ENCODE data around the gene RTN4RL1.
"Not testable (repeated sequence)": the region's sequence is repeated elsewhere in the genome, so short reads cannot be mapped to it uniquely, and the experiment has no call there.

The RTN4RL1 gene

DNA sequence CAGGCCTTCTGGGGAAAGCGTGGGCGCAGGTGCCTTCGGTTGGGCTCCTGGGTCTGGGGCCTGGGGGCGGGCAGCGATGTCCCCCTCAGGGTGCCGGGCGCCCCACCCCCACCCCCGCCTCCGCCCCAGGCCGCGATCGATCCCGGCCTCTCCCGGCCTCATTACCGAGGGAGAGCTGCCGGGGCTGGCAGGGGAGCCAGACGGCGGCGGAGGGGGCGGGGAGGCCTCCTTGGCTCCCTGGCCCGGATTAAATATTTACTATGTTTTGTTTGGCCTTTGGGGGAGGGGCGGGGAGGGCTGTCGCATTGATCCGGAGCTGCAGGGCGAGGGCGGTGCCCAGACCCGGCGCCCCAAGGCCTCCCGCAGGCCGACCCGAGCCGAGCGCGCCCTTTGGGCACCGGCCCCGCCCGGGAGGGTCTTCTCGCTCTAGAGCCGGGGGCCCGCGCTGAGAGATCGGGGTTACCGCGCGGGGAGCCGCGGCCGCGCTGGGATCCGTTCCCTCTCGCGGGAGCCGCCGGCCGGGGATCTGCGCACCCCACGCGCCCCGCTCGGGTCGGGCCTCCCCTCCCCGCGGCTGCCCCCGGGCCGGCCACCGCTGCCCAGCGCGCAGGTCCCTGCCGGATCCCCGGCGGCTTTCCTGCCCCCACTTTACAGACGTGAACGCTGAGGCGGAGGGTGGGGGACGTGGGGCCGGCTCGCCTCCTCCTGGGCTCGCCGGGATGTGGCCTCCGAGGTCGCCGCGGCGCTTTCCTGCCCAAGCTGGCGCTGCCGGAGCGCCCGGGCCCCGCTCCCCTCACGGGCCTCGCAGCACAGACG, 27.0 kb downstream of the RTN4RL1 start:
- DNase-seq = no peak

DNA sequence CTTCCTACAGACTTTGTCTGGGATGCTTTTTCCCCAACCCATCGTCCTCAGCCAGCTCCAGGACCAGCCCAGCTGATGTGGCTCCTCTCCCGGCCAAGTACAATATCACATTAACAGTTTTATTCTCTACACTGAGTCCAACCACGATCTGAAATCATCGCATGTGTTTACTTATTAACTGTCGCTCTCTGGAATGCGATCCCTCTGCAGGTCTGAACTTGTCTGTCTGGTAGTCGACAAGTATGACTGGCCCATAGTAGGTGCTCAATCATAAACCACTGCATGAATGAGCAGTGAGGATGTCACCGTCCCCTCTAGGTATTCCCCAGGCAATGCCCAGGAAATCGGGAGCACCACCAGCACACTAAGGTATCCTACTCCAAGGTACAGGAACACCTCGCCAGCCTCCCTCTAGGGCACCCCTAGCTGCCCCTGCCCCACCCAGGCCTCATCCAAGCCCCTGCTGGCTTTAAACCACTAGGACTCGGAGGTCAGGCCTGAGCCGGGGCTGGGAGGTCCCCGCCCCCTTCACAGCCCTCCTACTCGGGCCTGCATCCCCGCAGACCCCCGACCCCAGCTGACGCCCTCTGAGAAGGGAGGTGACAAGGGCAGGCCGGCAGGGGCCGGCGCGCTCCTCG, 27.7 kb downstream of the RTN4RL1 start:
- no peak for DNase-seq

DNA sequence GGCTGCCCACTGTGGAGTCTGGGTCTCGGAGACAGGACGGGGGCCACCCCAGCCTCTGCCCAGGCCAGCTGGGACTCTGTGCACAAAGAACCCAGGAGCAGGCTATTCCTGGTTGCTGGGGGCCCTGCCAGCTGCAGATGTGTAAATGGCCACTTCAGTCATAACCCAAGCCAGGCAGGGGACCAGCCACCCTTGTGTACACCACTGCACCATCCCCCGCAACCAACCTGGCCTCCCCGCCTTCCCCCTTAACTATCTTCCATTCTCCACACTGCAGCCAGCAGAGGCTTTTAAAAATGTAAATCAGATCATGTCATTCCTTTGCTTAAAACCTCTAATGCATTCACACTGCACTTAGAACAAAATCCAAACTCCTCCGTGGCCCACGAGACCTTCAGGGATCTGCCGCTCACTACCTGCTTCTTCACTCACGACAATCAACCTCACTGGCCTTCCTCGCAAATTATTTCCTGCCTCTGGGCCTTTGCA, 28.3 kb downstream of the RTN4RL1 start:
- no peak for DNase-seq

DNA sequence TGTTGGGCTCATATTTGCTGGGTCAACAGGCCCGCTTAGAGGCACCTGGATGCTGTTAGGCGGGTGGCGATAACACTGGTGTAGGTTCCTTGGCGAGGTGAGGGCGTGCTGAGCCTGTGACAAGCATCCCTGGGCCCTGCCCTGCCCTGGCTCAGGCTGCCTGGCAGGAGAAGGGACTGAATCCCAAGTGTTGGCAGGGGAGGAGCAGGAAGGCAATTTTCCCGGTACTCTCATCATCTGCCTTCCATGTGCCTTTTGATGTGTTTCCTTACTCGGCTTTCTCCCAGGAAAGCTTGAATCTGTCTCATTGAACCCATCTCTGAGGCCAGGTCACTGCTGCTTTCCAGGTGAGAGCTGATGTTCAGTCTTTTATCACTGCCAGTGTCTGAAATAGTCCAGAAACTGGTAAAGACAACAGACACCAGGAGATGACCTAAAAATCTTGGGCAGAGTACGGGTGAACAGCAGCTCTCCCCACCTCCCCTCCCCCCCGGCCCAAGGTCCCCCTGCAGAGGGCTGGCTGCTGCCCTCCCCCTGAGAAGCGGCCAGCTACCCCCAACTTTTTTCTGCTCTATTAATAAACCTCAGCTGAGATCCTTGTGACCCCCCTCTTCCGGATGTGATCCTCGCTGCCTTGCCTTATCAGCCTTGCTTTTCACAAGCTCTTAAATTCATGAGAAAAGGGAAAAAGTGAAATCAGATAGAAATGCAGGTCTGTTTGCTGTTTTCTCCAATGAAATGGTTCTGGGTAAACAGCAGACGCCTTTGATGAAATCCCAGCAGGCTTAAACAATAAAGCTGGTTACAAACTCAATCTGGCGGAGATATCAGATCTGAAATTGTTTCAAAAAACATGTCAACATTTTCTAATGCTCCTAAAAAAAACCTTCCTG, 29.0 kb downstream of the RTN4RL1 start:
- no peak for DNase-seq

DNA sequence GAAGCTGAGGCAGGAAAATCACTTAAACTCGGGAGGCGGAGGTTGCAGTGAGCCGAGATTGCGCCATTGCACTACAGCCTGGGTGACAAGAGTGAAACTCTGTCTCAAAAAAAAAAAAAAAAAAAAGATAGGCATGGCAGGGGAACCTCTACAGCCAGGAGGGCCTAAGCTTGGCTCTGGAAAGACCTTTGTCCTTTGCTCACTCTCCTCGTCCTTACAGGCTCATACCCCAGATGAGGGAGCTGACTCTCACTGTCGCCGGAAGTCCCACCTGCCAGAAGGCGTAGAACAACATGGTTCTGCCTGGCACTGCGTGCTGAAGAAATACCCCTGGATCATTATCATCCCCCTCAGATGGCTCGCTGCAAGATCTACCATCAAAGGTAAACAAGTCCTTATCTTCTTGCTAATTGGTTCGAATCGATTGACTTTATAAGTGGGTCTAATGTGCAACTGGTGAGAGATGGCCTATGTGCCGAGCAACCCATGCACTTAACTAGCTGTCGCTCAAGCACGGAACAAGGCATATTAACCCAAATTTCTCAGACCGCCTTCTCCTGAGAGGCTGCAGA, 29.7 kb downstream of the RTN4RL1 start:
- DNase-seq = no peak

DNA sequence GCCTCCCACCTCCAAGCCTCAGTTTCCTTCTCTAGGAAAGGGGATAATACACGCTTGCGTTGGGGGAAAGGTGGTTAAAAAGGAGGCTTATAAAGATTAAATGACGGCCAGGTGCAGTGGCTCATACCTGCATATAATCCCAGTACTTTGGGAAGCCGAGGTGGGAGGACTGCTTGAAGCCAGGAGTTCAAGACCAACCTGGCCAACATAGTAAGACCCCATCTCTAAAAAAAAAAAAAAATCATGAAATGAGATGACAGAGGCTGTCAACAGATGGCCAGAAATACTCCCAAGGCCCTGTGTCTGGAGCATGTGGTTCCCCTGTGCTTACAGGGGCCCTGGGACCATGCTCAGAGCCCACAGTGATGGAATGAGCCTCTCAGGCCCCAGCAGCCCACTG, 30.4 kb downstream of the RTN4RL1 start:
- DNase-seq = no peak

DNA sequence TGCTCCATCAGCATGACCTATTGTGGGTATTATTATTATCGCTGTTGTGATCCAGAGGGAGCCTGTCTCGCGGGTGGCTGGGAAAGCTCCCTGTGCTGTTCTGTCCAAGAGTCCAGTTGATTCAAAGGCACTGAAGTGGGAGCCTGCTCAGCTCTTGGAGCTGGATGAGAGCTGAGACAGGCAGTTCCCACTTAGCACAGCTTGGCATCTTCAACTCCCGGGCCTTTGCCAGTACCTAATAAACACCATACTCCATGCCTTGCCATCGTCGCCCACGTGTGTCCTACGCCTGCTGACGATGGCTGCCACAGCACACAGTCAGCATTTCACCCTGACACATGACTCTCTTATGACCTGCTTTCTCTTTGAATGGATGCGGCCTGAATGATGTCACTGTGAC, 32.6 kb downstream of the RTN4RL1 start:
- no peak for DNase-seq

DNA sequence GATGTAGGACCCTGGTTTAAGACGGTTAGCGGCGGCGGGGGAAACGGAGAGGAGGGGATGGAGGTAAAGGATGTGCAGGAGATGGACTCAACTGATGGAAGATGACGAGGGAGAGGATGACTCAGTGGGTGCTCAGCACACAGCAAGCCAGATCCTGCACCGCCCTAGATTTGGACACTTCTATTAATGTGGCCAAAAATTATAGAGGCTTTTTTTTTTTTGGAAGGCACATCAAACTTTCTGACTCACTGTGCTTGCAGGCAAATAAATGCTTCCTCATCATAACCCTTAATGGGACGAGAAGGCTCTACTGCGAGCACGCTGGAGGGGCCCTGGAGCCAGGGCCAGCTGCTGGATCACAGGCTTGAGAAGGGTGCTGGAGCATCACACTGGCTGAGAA, 36.0 kb downstream of the RTN4RL1 start:
- no peak for DNase-seq

DNA sequence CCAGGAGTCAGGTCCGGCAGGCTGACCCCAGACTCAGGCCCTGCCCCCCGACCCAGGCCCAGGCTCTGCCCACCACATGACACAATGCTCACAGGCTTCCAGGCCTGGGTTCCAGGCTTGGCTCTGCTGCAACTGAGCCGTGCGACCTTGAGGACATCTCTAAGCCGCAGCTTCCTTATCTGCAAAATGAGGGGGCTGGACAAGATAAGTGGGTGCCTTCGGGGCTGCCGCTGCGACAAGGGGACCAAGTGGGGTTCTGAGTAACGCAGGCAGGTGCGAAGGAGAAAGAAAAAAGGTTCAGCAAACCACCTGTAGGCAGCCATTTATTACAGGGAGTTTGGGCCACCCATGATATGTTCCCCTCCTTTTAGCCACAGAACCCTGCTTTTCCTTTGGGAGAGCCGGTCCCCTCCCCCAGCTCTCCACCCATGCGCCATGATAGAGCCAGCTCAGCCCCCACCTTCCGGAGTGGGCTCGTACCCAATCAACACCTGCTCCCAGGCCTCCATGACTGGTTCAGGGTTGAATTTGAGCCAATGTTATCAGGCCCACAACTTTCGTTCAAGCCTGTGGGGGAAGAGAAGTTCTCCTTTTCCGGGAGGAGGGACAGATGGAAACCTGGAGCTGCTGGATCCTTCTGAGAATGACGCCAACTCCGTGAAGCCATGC, 38.2 kb downstream of the RTN4RL1 start:
- DNase-seq = no peak

DNA sequence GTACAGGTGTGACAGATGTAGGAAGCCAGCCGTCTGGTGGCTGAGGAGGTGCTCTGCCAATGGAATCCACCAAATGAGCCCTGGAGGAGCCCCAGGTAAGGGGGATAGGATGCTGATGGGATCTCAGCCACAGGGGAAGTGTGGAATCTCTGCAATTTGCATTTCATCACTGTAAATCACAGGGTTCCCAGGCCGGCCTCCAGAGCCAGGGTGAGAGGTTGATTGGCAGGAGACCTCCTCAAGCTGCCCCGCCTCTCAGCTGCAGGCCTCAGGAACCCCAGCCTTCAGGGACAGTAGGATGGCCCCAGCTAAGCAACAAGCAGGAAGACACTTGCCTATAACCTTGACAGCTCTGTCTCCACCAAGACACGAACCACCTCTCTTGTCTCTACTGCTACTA, 39.4 kb downstream of the RTN4RL1 start:
- peak; percentile 43 for DNase-seq

DNA sequence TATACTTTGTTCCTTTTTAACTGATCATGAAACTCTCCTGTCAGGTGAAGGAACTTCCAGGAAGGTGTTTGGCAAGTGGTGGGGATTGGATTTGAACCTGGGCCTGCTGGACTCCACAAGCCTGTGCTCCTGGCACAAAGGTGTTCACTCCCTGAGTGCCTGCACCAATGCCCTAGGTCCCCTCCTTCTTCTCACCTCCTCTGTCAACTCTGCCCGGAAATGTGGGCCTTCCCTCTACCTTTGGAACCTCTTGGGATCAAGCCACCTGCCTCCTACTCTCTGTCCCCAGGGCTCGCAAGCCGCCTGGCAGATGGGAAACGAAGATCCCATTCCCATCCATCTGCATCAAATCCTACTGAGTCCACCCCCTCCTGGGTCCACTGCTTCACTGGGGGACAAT, 40.0 kb downstream of the RTN4RL1 start:
- peak; percentile 80 for DNase-seq

DNA sequence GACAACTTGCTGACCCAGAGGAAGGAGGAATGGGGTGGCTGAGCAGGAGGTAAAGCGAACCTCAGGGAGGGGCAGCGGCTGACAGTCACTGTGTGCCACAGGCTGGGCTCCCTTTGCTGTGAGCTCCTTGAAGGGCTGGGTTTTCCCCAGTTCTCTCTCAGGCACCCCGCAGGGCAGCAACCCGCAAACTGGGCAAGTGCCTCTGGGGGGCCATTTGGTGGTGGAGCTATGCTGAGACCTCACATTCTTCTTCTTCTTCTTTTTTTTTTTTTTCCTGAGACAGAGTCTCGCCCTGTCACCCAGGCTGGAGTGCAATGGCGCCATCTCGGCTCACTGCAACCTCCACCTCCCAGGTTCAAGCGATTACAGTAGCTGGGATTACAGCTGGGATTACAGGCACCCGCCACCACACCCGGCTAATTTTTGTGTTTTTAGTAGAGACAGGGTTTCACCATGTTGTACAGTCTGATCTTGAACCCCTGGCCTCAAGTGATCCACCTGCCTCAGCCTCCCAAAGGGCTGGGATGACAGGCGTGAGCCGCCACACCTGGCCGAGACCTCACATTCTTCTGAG, 42.3 kb downstream of the RTN4RL1 start:
- DNase-seq = not testable (repeated sequence)

DNA sequence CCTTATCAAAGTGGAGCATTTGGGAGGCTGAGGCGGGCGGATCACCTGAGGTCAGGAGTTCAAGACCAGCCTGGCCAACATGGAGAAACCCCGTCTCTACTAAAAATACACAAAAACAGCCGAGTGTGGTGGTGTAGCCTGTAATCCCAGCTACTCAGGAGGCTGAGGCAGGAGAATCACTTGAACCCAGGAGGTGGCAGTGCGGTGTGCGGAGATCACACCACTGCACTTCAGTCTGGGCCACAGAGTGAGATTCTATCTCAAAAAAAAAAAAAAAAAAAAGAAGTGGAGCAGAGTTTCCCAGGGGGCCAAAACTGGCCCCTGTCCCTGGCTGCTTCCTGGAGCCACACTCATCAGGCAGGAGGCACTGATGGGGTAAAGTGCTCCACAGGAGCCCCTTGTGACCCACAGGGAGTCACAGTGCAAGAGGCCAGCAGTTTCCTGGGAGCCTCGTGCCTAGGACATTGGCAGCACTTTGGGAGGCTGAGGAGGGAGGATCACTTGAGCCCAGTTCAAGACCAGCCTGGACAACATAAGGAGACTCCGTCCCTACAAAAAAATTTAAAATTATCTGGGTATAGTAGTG, 44.4 kb downstream of the RTN4RL1 start:
- no peak for DNase-seq

DNA sequence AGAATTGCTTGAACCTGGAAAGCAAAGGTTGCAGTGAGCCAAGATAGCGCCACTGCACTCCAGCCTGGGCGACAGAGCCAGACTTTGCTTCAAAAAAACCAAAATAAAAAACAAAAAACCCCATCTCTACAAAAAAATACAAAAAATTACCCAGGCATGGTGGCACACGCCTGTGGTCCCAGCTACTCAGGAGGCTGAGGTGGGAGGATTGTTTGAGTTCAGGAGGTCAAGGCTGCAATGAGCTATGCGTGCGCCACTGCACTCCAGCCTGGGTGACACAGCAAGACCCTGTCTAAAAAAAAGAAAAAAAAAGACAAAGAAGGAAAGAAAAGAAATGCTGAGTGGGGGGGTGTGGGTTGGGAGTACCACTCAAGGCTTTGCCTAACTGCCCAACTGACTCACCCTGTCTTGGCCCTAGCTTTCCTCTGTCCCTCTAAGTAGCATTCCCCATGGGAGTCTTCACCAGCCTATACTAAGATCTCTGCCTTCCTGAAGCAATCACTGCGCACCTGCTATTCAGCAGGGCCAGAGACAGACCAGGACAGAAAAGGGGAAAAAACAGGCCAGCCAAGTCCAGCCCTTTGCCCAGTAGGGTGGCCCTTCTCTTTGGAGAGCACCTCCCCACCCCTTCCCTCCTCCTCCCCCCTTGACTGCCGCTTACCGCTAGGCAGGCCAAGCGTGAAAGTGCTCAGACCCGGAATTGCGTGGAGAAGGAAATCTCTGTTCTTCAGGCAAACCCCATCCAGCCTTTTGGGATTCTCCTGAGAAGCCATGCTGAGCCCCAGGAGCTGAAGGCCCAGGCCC, 45.8 kb downstream of the RTN4RL1 start:
- DNase-seq = no peak

DNA sequence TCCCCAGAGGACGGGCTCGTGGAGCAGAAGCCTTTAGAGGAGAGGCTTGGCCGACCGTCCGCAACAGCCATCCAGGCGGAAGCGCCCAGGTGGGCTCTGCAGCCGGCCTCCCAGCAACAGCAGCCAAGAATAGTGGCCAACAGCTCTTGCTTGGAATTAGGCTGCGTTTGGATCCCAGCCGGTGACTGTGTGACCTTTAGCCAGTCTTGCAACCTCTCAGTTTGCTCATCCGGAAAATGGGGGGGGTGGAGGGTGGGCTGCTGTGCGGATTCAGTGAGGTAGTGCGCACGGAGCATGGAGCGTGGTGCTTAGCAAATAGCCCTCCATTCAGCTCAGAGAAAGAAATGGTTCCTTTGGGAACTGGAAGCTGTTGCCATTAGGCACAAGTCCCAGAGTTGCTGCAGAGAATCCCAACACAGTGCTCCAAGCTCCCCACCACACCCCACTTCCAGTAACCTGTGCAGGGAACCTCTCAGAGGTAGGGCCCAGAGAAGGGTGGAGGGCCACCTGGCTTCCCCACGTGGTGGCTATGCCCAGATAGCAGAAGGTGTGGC, 46.7 kb downstream of the RTN4RL1 start:
- DNase-seq = no peak

DNA sequence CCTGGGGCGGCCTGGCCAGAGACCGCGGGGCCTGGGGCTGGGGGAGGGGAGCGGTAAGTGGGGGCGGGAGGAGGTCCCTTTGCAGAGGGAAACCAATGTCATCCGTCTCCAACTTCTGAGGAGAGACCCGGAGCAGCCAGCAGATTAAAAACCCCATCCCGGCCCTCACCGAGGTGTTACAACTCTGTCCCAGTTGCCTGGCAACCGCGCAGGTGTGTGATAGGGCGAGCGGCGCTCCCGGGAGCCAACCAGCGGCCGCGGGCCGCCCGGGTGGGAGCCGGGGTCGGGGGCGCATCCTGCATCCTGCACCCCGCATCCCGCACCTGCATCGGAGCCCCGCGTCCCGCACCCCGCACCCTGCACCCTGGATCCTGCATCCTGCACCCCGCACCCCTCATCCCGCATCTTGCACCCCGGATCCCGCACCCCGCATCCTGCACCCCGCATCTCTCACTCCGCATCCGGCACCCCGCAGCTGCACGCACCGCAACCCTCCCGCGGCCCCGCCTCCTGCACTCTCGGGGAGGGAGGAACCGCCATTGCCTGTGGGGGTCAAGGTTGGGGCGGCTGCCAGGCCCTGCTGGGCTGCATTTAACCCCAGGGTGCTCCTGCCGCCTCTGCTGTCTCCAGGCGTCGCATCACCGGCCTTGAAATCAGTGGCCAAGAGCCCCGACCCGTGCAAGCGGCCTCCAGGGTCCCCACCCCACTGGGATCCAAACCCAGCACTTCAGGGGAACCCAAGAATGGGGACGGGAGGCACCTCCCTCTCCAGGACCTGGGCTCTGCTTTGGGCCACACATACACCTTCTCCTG, 47.3 kb downstream of the RTN4RL1 start:
- no peak for DNase-seq

DNA sequence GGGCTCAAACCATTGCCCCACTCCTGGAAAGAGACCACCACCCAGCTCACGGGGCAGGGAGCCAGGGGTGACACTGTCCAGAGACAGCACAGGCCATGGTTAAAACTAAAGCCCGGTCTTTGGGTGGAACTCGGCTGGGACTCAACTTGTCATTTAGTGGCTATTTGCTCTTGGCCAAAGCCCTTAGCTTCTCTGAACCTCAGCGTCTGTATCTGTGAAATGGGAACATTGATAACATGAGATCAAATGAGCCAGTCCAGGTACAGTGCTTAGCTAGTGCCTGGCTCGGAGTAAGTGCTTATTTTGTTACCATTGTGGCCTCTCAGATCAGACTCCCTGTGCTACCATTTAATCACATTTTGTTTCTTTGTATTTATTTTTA, 48.5 kb downstream of the RTN4RL1 start:
- no peak for DNase-seq

DNA sequence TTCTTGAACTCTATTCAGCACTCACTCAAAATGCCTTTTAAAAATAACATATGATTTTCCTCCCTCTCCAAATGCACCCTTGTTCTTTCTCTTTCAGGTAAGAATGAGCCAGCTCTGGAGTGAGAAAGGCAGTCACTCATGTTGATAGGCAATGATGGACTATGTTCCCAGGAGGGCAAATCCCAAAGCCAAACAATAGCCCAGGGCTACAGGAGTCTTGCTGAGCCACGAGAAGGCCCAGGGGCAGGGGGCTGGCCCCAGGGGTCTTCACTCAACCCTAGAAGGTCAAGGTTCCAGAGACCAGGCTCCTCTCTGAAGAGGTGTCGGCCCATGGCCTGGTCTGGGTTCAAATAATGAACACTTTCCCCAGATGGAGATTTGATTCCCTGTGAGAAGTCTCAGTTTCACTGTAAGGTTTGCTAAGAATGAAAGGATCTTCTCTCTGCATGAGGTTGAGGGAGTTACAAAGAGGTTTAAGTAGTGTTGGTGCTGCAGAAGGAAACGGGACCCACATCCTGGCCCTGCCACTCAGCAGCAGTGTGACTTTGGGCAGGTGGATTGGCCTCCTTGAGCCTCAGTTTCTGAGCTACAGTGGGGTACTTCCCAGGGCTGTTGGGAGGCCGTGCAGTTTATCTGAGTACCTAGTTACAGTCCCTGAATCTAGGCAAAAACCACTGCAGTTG, 49.0 kb downstream of the RTN4RL1 start:
- DNase-seq = no peak

DNA sequence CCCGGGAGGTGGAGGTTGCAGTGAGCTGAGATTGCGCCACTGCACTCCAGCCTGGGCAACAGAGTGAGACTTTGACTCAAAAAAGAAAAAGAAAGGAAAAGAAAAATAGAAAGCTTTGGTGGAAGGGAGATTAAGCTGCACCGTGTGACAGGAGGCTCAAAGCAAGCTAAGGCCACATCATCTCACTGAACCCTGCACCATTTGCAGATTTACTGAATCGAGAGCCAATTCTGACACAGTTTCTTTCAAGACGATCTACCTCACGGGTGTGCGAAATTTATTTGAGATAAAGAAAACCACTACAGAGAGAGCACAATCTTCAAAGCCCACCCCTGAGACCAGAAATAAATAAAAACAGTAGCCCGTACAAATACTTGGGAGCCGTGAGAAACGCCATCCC, 49.6 kb downstream of the RTN4RL1 start:
- DNase-seq = no peak
